Left hindlimb (tissue), 1 donor: ENCODE results near the gene PRDM8.

Experiments
- DNase-seq: peaks from one replicate; pipeline ENCODE4 v3.0.0-alpha.2; 2018

The PRDM8 gene

DNA sequence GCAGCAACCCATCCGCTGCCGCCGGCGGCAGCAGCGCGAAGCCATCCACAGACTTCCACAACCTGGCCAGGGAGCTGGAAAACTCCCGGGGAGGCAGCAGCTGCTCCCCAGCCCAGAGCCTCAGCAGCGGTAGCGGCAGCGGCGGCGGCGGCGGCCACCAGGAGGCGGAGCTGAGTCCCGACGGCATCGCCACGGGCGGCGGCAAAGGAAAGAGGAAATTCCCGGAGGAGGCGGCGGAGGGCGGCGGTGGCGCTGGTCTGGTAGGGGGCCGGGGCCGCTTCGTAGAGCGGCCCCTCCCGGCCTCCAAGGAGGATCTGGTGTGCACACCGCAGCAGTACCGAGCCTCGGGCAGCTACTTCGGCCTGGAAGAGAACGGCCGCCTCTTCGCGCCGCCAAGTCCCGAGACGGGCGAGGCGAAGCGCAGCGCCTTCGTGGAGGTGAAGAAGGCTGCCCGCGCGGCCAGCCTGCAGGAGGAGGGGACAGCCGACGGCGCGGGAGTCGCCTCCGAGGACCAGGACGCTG lies 4.9 kb downstream of the PRDM8 start:
- DNase-seq = peak; percentile 90

GRCh38 chr4:80202741-80203553 lies 5.6 kb downstream of the PRDM8 start:
- DNase-seq = peak; percentile 54

DNA sequence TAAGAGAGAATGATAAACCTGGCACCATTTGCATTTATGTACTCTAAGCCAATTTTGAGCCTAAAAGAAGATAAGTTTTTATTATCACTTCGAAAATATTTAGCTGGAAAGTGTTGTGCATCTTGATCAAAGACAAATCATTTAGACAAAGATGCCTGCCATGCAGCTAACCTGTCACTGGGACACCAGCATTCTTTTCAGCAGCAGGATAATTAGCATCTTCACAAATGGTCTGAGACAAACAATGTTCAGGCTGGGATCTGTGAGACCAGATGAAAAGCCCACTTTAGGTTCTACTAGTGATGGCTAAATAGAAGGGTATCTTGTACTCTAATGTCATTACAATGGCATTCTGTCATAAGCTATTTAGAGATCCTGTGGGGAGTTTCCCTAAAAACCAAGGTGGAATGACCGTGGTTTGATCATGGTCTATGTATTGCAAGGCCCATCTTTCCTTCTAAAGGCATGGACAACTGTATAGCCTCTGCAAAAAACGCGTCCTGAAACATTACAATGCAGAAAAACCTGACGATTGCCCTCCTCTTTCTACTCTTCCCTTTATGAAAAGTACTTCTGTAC lies 7.2 kb downstream of the PRDM8 start:
- no peak for DNase-seq

DNA sequence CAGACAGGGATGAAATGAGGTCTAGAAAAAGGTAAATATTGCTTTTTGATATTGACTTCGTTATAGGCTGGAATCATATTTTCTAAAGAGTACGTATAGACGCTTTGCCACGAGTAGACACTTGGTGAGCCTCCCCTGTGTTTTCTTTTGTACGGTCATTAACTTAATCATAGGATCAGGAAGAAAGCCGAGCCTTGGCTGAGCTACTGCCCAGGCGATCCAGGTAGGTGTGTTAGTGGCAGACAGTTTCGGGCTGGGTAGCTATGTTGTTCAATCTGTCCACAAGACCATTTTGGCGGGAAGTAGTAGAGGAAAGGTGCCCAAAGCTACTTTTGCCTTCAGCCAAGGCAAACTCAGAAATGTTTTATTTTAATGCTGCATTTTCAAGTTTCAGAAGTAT lies 8.8 kb downstream of the PRDM8 start:
- no peak for DNase-seq

DNA sequence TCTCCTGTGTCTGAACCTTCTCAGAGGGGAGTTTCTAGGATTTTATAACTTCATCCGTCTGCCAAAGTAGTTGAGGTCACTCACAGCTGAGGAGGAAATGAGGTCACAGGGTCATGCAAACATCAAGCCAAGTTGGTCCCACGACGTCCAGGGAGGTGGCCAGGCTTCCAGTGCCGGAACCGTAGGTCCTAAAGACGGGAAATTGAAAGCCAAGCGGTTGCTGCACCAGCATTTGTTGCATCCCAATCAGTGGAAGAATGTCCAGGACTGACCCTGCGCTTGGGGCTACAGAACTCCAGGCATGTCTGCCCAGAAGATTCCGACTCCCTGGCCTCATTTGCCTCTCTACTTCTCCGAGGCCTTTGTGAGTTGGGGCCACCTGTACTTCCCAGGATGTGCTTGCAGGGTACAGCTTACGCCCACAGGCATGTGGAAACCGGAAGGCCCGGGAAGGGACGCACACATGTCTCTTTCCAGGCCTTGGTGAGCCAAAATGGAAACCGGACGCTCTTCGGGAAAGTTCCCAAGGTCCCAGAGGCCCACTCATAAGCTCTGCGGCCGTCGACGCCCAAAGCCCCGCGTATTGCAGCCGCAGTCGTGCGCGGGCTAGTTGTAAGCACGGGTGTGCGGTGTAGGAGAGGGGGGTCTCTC lies 9.3 kb downstream of the PRDM8 start:
- peak; percentile 68 for DNase-seq

GRCh38 chr4:80207172-80207583 lies 9.9 kb downstream of the PRDM8 start:
- no peak for DNase-seq

GRCh38 chr4:80207664-80208063 lies 10.4 kb downstream of the PRDM8 start:
- no peak for DNase-seq

DNA sequence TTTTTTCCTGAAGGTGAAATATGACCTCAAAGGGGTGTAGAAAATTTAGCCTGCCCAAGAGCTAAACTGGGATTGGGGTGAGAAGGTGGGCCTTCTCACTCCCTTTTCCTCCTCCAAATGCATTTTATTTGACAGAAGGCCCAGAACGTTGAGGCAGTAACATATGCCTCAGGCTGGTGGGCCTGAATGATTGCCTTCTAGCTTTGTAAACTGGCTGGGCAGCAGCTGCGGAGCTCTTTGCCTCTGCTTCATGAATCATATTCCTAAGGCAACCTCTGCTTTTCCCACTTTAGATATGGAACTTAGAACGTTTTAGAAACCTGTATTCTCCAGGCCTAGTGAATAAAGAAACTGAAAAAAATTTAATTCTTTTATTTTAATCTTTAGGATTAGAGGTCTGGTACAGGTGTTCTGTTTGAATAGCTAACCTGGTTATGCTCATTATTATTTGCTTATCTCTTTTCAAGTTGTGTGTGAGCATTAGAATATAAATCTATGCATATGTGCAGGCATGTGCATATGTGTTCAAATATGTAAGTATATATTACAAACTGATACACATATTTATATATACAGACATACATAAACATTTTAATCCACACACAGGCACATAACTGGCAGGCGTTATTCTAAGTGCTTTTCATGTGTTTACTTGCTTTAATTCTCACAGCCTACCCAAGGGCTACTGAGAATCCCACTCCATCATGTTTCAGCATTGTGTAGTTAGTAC lies 11.5 kb downstream of the PRDM8 start:
- DNase-seq = no peak

- DNase-seq = no peak
These were observed 12.0 kb downstream of the PRDM8 start for GRCh38 chr4:80209340-80209701.

DNA sequence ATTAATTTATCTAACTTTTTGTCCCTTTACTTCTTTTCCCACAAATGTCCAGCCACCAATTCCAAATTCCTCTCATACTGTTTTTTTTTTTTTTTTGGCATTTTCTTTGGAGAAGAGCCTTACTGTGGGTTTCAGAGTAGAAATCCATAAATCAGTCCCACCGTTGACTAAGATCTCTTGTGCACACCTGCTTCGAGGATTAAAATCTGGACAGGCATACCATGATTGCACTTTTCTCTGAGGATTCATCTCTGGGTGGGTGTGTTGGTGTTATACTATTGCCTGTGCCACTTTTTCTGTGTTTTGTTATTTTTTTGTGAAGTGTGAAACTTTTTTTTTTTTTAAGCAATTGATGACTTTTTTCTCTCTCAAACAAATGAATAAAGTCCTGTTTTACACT lies 13.2 kb downstream of the PRDM8 start:
- no peak for DNase-seq

DNA sequence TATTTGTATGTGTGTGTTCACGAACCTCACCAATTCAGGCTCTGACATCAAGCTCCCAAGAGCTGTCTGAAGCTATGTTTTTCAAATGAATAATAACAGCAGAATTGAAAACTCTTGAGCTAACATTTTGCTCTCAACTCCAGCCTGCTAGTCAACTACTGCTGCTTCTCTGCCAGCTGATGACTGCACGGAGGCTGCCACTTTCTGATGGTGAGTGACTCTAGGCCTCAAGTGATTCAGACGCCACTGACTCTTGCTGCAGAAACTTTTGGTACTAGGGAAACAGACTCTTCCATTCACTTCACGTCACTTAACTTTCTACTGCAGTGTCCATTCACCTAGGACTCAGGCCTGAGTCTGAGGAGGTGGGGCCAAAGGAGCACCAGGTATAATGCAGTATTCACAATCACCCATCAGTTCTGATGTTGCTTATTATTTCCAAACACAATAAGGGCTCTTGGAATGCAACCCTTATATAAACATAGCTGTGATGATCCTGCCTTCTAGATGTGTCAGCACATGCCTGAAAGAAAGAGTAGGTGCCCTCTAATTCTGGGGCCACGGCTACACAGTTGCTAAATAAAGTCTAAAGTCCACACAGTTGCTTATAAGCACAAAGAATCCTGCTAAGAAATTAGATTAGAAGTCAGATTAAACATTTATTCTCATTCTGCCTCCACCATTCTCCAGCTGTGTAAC lies 16.0 kb downstream of the PRDM8 start:
- no peak for DNase-seq

- no peak for DNase-seq
These were observed 18.2 kb downstream of the PRDM8 start for GRCh38 chr4:80215449-80216052.

- no peak for DNase-seq
These were observed 18.9 kb downstream of the PRDM8 start for GRCh38 chr4:80216100-80216761.

DNA sequence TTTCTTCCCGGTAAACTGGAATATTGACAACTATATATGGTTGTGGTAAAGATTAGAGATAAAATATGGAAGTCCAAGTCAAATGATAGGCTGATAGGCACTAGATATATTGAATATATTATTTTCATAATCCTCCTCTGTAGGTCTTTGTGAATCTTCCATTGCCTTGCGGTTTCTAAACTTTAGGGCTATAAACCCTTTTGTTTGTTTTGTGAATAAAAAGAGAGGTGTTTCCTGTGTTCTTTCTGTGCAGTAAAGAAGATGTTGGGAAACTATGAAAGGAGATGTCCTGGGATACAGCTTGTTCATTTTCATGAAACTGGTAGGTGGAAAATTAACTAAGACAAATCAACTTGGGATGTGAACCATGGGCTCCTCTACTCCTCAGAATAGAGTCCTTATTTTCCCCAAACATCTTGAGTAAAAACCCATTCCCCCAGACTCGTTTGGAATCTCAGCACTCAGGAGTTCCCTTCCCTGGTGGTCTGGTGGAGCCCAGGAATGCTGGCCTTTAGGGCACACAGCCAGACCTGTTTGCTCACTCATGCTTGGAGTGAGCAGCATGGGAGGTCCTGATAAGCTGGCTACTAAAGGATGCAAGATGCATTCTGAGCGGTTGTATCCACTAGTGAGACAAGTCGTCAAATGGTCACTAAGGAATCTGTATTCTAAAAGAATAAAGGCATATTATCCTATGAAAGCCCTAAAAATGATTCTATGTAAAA lies 22.2 kb downstream of the PRDM8 start:
- DNase-seq = no peak

- no peak for DNase-seq
These were observed 23.4 kb downstream of the PRDM8 start for GRCh38 chr4:80220711-80221110.

GRCh38 chr4:80221161-80221560 lies 23.9 kb downstream of the PRDM8 start:
- no peak for DNase-seq

GRCh38 chr4:80225595-80225994 lies 28.3 kb downstream of the PRDM8 start:
- no peak for DNase-seq

DNA sequence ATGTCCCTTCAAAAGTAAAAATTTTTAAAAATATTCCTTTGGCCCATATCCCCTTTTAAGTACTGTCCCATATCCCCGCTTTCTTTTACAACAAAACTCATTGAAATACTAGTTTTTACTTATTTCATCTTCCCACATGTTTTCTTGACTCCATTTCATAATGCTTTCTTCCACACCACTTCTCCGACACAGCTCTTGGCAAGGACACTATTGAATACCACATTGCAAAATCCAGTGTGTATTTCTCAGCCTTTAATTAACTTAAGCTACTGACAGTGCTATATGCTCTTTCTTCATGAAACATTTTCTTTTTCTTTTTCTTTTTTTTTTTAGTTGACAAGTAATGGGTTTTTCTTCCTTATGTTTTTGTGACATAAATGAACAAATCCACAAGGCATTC lies 28.8 kb downstream of the PRDM8 start:
- no peak for DNase-seq

DNA sequence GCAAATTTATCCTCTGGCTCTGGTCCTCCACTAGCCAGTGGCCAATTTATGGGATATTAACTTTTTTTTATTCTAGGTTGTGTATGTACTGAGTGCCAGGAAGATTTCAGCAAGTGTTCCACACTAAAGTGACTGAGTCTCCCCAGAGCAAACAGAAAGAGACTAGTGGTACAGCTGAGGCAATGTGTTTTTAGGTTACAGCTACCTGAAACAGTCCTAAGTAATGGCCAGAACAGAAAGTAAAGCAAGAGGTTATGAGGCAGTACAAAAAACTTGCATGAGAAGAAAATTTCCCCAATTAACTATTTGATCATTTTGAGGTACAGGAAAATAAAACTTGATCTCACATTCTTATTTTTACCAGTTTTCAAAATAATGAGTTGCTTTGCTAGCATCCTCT lies 31.2 kb downstream of the PRDM8 start:
- DNase-seq = no peak

GRCh38 chr4:80229128-80229527 lies 31.8 kb downstream of the PRDM8 start:
- DNase-seq = no peak

DNA sequence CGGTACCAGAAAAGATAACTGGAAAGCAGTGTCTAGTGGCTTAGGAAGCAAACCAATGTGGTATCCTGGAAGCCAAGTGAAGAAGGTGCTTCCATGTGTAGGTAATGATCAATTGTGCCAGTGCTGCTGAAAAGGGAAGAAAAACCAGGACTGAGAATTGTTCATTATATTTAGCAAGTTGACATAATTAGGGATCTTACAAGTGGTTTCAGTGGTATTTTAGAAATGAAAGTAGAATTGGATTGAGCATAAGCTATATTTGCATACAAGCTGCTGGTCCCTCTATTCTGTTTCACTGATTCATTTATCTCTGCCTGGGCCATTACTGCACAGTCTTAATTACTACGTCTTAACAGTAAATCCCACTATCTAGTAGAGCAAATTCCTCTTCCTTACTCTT lies 32.3 kb downstream of the PRDM8 start:
- no peak for DNase-seq
